Coronary artery (tissue), 2 donors: ENCODE results near the gene PRMT2.
"Not testable (repeated sequence)": the region's sequence is repeated elsewhere in the genome, so short reads cannot be mapped to it uniquely, and the experiment has no call there.

ENCODE experiments used
- DNase-seq: peaks from one replicate; pipeline ENCODE4 v3.0.0-alpha.2; 2017; ENCODE audit warnings: low spot score
- H3K27ac ChIP-seq, 2 donors: fragments of 200-600 bp; sonication (generic); one replicate each; pipeline ENCODE4 v1.5.1; 2016 to 2019
- H3K4me3 ChIP-seq: fragments of 200-600 bp; sonication (generic); 2 replicates; pipeline ENCODE4 v1.5.1; 2016; ENCODE audit warnings: mild to moderate bottlenecking, moderate library complexity
- TF ChIP-seq, protein P1 (sequence below): fragments of 200-600 bp; sonication (generic); IDR thresholded peaks from one replicate; pipeline ENCODE4 v1.5.1; 2019; ENCODE audit warnings: antibody characterized with exemption

Gene PRMT2

DNA sequence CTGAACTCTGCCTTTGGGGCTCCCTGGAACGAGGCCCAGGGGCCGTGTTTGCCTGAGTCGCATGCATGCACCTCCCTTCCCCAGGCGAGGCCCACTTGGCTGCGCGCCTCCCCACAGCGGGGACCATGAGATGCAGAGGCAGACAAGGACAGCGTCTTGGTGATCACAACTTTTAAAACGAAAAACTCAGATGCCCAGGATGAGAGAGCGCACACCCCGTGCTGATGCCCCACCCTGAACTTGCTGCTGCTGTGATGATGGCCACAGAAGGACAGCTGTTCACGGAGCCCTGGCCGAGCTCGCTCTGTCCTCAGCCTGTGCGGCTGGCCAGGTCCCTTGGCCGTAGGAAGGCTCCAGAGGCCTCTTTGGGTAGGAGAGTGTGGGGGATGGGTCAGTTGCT, 11.4 kb upstream of the PRMT2 start:
- TF ChIP-seq, protein P1, sequence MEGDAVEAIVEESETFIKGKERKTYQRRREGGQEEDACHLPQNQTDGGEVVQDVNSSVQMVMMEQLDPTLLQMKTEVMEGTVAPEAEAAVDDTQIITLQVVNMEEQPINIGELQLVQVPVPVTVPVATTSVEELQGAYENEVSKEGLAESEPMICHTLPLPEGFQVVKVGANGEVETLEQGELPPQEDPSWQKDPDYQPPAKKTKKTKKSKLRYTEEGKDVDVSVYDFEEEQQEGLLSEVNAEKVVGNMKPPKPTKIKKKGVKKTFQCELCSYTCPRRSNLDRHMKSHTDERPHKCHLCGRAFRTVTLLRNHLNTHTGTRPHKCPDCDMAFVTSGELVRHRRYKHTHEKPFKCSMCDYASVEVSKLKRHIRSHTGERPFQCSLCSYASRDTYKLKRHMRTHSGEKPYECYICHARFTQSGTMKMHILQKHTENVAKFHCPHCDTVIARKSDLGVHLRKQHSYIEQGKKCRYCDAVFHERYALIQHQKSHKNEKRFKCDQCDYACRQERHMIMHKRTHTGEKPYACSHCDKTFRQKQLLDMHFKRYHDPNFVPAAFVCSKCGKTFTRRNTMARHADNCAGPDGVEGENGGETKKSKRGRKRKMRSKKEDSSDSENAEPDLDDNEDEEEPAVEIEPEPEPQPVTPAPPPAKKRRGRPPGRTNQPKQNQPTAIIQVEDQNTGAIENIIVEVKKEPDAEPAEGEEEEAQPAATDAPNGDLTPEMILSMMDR: no peak
- H3K27ac ChIP-seq: no peak overlapping the region
- no peak for DNase-seq

DNA sequence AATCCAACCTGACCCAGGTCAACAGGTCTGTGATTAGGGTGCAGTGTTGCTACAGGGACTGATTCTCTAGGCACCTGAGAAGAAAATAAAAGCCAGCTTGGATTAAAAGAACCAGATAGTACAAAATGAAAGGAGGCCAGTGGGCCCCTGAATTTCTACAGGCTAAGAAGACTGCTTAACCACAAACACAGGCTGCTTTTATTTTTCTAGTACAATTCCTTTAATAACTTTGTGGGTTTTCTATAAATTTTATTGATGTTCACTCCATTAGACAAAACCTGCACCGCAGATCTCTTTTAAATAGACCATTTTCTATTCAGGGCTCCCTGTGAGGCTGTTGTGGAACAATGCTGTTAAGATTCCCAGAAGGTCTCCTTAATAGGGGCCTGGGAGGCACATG, 9.7 kb upstream of the PRMT2 start:
- Histone ChIP-seq H3K4me3 (no peak overlapping the region), H3K27ac (no peak overlapping the region)
- DNase-seq: no peak
- TF ChIP-seq, protein P1: no peak

More for the DNA sequence above, 11.4 kb upstream of the PRMT2 start:
- H3K4me3 ChIP-seq: no peak overlapping the region

DNA sequence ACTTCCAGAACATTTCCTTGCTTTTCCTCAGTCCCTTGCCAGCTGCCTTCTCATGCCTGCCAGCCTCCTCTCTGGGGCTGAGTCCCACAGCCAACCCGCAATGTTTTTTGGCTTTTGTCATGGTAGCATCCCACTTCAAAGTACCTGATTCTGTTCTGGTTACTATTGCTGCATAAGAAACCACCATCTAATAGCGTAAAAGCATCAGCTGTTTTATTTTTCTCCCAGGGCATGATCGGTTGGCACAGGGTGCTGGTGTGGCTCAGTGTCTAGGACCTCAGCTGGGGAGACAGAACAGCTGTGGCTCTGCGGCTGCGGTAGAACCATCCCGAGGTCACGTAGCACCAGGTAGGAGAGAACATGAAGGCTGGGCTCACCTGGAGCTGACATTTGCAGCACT, 8.9 kb upstream of the PRMT2 start:
- TF ChIP-seq, protein P1: no peak
- H3K27ac ChIP-seq: no peak overlapping the region
- no peak for DNase-seq
- H3K4me3 ChIP-seq: no peak overlapping the region

DNA sequence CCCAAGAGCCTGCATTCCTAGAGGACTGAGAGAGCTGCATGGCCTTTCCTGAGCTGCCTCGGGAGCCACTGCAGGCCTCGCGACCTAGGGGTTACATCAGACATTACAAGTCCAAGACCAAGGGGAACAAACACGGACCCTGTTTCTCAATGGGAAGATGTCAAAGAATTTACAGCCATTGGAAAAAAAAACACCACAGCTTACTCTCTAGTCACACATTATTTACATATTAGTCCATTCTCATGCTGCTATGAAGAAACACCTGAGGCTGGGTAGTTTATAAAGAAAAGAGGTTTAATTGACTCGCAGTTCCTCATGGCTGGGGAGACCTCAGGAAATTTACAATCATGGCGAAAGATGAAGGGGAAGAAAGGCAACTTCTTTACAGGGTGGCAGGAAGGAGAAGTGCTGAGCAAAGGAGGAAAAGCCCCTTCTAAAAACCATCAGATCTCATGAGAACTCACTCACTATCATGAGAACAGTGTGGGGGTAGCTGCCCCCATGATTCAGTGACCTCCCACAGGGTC, 8.4 kb upstream of the PRMT2 start:
- no peak overlapping the region for H3K4me3 ChIP-seq
- TF ChIP-seq, protein P1: no peak
- no peak for DNase-seq
- no peak overlapping the region for H3K27ac ChIP-seq

DNA sequence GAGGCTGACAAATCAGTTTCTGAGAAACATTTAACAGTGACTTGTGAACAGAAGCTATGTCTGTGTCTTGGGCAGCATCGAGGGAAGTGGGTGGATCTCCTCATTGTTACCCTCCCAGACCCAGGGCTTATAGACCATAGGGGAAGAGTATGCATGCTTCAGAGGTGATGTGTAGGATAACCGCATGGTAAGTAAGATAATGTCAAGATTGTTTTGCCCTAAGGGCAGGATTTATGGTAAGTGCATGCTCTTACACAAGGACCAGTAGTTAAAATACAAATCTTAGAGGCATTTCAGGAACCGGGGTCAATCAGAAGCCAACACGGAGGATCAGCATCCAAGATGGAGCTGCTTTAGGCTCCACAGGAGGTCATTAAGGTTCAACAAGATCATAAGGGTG, 7.7 kb upstream of the PRMT2 start:
- no peak overlapping the region for H3K27ac ChIP-seq
- no peak overlapping the region for H3K4me3 ChIP-seq
- DNase-seq: no peak
- TF ChIP-seq, protein P1: no peak

DNA sequence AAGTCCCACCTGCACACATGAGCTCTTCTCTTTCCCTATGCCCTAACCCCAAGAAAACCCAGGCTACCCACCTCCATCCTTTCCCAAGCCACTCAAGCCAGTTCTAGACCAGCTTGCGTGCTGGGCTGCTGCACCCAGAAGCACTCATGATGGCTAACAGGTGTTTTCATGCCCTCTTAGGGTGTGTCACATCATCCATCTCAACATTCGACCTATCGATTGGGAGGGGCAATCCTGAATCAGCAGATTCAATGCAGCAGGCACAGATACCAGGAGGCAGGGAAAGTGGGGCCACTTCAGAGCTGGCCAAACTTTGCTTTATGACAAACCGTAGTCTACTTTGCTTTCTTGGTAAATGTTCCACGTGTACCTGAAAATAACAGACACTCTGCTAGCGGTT, 6.6 kb upstream of the PRMT2 start:
- TF ChIP-seq, protein P1: no peak

DNA sequence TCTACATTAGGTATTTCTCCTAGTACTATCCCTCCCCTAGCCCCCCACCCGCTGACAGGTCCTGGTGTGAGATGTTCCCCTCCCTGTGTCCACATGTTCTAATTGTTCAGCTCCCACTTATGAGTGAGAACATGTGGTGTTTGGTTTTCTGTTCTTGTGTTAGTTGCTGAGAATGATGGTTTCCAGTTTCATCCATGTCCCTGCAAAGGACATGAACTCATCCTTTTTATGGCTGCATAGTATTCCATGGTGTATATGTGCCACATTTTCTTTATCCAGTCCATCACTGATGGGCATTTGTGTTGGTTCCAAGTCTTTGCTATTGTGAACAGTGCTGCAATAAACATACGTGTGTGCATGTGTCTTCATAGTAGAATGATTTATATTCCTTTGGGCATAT, 4.6 kb upstream of the PRMT2 start:
- DNase-seq: not testable (repeated sequence)

More for the DNA sequence above, 6.6 kb upstream of the PRMT2 start:
- no peak for DNase-seq
- Histone ChIP-seq H3K27ac (no peak overlapping the region), H3K4me3 (no peak overlapping the region)

DNA sequence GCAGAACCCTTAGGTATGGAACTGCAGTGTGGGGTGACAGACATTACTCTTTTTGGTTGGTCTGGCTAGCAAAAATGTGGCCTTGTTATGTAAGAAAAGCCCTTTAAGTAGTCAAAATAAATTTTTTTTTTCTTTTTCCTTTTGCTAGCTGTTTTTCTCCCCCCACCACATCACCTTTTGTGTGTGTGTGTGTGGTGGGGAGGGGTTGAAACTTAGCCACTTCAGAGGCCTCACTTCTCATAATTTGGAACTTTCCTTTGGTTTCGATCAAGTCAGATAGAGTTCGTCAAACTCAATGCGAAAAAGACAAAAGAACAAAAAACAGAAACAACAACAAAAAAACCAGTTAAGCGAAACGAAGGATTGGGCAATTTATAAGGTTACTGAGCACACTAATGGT, 1.9 kb upstream of the PRMT2 start:
- no peak for DNase-seq
- TF ChIP-seq, protein P1: no peak
- no peak overlapping the region for H3K4me3 ChIP-seq
- no peak overlapping the region for H3K27ac ChIP-seq

More for the DNA sequence above, 4.6 kb upstream of the PRMT2 start:
- not testable (repeated sequence) for H3K4me3 ChIP-seq, H3K27ac ChIP-seq
